DOHH2 (cell line): Measurements from ENCODE around the gene C3orf38.

Source experiments
- EZH2phosphoT487 ChIP-seq: fragments of 200-600 bp; sonication (generic); IDR thresholded peaks from 2 replicates; pipeline ENCODE4 v1.6.1; 2017; ENCODE audit warnings: borderline replicate concordance, mild to moderate bottlenecking, antibody characterized with exemption, low read length, moderate library complexity, mixed read lengths
- TF ChIP-seq, protein P1 (sequence below): fragments of 200-600 bp; sonication (generic); IDR thresholded peaks from one replicate; pipeline ENCODE4 v1.5.1; 2014; ENCODE audit warnings: antibody characterized with exemption, mild to moderate bottlenecking, low read depth, low read length; ENCODE audit not compliant: poor library complexity, severe bottlenecking

DNA sequence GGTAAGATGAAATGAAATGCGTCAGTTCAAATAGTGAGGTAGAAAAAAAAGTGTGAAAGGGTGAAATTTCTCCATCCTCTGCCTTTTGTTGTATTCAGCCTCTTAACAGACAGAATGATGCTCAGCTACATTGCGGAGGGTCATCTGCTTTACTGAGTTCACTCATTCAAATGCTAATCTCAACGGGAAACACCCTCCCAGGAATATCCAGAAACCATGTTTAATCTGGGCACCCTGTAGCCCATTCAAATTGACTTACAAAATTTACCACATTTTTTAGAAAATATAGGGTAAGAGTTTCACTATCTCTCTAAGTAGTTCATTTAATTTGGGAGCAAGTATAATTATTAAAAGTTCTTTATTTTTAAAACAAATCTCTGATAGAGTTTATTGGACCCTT is 42.9 kb downstream of the C3orf38 start:
- TF ChIP-seq, protein P1, sequence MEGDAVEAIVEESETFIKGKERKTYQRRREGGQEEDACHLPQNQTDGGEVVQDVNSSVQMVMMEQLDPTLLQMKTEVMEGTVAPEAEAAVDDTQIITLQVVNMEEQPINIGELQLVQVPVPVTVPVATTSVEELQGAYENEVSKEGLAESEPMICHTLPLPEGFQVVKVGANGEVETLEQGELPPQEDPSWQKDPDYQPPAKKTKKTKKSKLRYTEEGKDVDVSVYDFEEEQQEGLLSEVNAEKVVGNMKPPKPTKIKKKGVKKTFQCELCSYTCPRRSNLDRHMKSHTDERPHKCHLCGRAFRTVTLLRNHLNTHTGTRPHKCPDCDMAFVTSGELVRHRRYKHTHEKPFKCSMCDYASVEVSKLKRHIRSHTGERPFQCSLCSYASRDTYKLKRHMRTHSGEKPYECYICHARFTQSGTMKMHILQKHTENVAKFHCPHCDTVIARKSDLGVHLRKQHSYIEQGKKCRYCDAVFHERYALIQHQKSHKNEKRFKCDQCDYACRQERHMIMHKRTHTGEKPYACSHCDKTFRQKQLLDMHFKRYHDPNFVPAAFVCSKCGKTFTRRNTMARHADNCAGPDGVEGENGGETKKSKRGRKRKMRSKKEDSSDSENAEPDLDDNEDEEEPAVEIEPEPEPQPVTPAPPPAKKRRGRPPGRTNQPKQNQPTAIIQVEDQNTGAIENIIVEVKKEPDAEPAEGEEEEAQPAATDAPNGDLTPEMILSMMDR = no peak
- no peak for TF ChIP-seq EZH2phosphoT487
